Kidney (tissue), 14 donors: ENCODE data around the gene MIXL1. TPM values are rescaled to one million over a fixed set of nuclear protein-coding genes. Genes with fewer than 3 reads are reported as not detected.

Source experiments
- DNase-seq, 5 donors: peaks; one replicate each; pipeline ENCODE4 v3.0.0-alpha.2; 2013 to 2020
- FAIRE-seq: peaks from 2 replicates; lab custom pipeline; 2012; peaks lifted over from hg19 to GRCh38; lab: Jason Lieb, UNC
- H3K27ac ChIP-seq, 2 donors: one replicate each; pipeline ENCODE4 v1.7.0; 2013; ENCODE audit warnings: low read depth in 2 of 2, low read length in 2 of 2, inconsistent platforms in 1 of 2
- H3K27me3 ChIP-seq: one replicate; pipeline ENCODE4 v1.7.1; 2013; ENCODE audit warnings: low read length, inconsistent platforms; ENCODE audit not compliant: control insufficient read depth, insufficient read depth
- H3K36me3 ChIP-seq, 3 donors: one replicate each; pipeline versions ENCODE4 v1.7.0 to v1.7.1; 2013; ENCODE audit warnings: low read length in 3 of 3, control low read depth in 1 of 3, inconsistent platforms in 1 of 3; ENCODE audit not compliant: insufficient read depth in 3 of 3, control insufficient read depth in 2 of 3
- H3K4me1 ChIP-seq, 3 donors: one replicate each; pipeline versions ENCODE4 v1.7.0 to v1.7.1; 2013; ENCODE audit warnings: low read length in 3 of 3, inconsistent platforms in 1 of 3, low read depth in 1 of 3; ENCODE audit not compliant: control insufficient read depth in 2 of 3, insufficient read depth in 2 of 3
- H3K4me3 ChIP-seq, 3 donors: one replicate each; pipeline versions ENCODE4 v1.7.0 to v1.8.1; 2013; ENCODE audit warnings: low read length in 3 of 3, control low read depth in 1 of 3, inconsistent platforms in 1 of 3
- H3K9ac ChIP-seq, 3 donors: one replicate each; pipeline versions ENCODE4 v1.7.0 to v1.7.1; 2013; ENCODE audit warnings: low read length in 3 of 3, control low read depth in 1 of 3, inconsistent platforms in 1 of 3
- H3K9me3 ChIP-seq, 3 donors: one replicate each; pipeline versions ENCODE4 v1.7.0 to v1.7.1; 2013; ENCODE audit warnings: low read length in 3 of 3, control low read depth in 1 of 3, inconsistent platforms in 1 of 3; ENCODE audit not compliant: control insufficient read depth in 2 of 3, insufficient read depth in 1 of 3
- CTCF ChIP-seq: IDR thresholded peaks from 3 replicates; pipeline ENCODE4 v1.5.1; 2012; ENCODE audit warnings: mild to moderate bottlenecking, moderate library complexity, borderline replicate concordance; ENCODE audit not compliant: insufficient read depth; ENCODE audit errors: extremely low read depth
- intact Hi-C: fragments of 100-400 bp; cut with DNase I; formaldehyde crosslinking; loops from one replicate; pipeline ENCODE4 v1.11.1; 2022
- polyA plus RNA-seq: library from polyadenylated mRNA; stranded (reverse); fragments of 350-450 nt; fragmentation: Illumina TruSeq; extraction: RNeasy Lipid Tissue Mini Kit (QIAGEN cat#74804); gene quantifications from one replicate; pipeline ENCODE4 v1.2.3, GENCODE V29; 2014; ENCODE audit warnings: low read depth, low replicate concordance; ENCODE audit not compliant: insufficient read depth
- total RNA-seq: library from RNA; stranded (reverse); fragmentation: NEBNext Ultra II Directional; extraction: Animal tissue kit (Norgen Biotek cat#: 25700); gene quantifications from one replicate; pipeline ENCODE4 v1.2.1, GENCODE V29; 2021
- donor health status: control.
- donor health status: control.
- donor health status: control.
- donor health status: control.
- donor health status: control.
- donor health status: DM: yes; HTN: yes; CAD: no.
- donor health status: Normal renal cell carcinoma (clear cell type).

The MIXL1 gene
- total and polyA plus RNA-seq, 2 donors from 2014 or later: 0.16 to 0.56 TPM

GRCh38 chr1:226226601-226227000 lies 3.1 kb downstream of the MIXL1 start:
- no peak overlapping the region for H3K4me3 ChIP-seq
- TF ChIP-seq CTCF: no peak
- H3K27ac ChIP-seq: no peak overlapping the region
- no peaks in the 10 kb centered on the region for H3K9me3 ChIP-seq
- intact Hi-C loops: no loop called here
- H3K9ac ChIP-seq: no peak overlapping the region
- DNase-seq (no peak), FAIRE-seq (no peak)
- peaks cover 5% of the 10 kb centered on the region for H3K27me3 ChIP-seq
- H3K36me3 ChIP-seq: no peaks in the 10 kb centered on the region
- H3K4me1 ChIP-seq: no peaks in the 10 kb centered on the region

GRCh38 chr1:226233293-226233692 lies 9.8 kb downstream of the MIXL1 start:
- no peak for TF ChIP-seq CTCF
- H3K27me3 ChIP-seq: no peaks in the 10 kb centered on the region
- no peaks in the 10 kb centered on the region for H3K9me3 ChIP-seq
- no peaks in the 10 kb centered on the region for H3K4me1 ChIP-seq
- no peak for DNase-seq
- no peak overlapping the region for H3K27ac ChIP-seq
- H3K4me3 ChIP-seq: no peak overlapping the region
- H3K36me3 ChIP-seq: no peaks in the 10 kb centered on the region
- intact Hi-C loops: no loop called here
- no peak for FAIRE-seq
- H3K9ac ChIP-seq: no peak overlapping the region

- no peak for FAIRE-seq
- TF ChIP-seq CTCF: no peak
Measured at GRCh38 chr1:226233806-226234205, 10.3 kb downstream of the MIXL1 start.

GRCh38 chr1:226236826-226237225 lies 13.4 kb downstream of the MIXL1 start:
- no peak overlapping the region for H3K4me3 ChIP-seq
- DNase-seq (no peak), FAIRE-seq (no peak)
- H3K9ac ChIP-seq: no peak overlapping the region
- intact Hi-C loops: no loop called here
- H3K9me3 ChIP-seq: no peaks in the 10 kb centered on the region
- no peak for TF ChIP-seq CTCF
- H3K27me3 ChIP-seq: no peaks in the 10 kb centered on the region
- H3K4me1 ChIP-seq: no peaks in the 10 kb centered on the region
- no peaks in the 10 kb centered on the region for H3K36me3 ChIP-seq
- no peak overlapping the region for H3K27ac ChIP-seq

More at GRCh38 chr1:226233806-226234205, 10.3 kb downstream of the MIXL1 start:
- no peak for DNase-seq
- Histone ChIP-seq H3K36me3 (no peaks in the 10 kb centered on the region), H3K27ac (no peak overlapping the region), H3K4me3 (no peak overlapping the region), H3K9me3 (no peaks in the 10 kb centered on the region), H3K9ac (no peak overlapping the region), H3K4me1 (no peaks in the 10 kb centered on the region), H3K27me3 (no peaks in the 10 kb centered on the region)
- intact Hi-C loops: no loop called here
